ENCODE data around the gene BRD8.
"Not testable (repeated sequence)": the region's sequence is repeated elsewhere in the genome, so short reads cannot be mapped to it uniquely, and the experiment has no call there.

Gene BRD8, protein sequence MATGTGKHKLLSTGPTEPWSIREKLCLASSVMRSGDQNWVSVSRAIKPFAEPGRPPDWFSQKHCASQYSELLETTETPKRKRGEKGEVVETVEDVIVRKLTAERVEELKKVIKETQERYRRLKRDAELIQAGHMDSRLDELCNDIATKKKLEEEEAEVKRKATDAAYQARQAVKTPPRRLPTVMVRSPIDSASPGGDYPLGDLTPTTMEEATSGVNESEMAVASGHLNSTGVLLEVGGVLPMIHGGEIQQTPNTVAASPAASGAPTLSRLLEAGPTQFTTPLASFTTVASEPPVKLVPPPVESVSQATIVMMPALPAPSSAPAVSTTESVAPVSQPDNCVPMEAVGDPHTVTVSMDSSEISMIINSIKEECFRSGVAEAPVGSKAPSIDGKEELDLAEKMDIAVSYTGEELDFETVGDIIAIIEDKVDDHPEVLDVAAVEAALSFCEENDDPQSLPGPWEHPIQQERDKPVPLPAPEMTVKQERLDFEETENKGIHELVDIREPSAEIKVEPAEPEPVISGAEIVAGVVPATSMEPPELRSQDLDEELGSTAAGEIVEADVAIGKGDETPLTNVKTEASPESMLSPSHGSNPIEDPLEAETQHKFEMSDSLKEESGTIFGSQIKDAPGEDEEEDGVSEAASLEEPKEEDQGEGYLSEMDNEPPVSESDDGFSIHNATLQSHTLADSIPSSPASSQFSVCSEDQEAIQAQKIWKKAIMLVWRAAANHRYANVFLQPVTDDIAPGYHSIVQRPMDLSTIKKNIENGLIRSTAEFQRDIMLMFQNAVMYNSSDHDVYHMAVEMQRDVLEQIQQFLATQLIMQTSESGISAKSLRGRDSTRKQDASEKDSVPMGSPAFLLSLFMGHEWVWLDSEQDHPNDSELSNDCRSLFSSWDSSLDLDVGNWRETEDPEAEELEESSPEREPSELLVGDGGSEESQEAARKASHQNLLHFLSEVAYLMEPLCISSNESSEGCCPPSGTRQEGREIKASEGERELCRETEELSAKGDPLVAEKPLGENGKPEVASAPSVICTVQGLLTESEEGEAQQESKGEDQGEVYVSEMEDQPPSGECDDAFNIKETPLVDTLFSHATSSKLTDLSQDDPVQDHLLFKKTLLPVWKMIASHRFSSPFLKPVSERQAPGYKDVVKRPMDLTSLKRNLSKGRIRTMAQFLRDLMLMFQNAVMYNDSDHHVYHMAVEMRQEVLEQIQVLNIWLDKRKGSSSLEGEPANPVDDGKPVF

DNA sequence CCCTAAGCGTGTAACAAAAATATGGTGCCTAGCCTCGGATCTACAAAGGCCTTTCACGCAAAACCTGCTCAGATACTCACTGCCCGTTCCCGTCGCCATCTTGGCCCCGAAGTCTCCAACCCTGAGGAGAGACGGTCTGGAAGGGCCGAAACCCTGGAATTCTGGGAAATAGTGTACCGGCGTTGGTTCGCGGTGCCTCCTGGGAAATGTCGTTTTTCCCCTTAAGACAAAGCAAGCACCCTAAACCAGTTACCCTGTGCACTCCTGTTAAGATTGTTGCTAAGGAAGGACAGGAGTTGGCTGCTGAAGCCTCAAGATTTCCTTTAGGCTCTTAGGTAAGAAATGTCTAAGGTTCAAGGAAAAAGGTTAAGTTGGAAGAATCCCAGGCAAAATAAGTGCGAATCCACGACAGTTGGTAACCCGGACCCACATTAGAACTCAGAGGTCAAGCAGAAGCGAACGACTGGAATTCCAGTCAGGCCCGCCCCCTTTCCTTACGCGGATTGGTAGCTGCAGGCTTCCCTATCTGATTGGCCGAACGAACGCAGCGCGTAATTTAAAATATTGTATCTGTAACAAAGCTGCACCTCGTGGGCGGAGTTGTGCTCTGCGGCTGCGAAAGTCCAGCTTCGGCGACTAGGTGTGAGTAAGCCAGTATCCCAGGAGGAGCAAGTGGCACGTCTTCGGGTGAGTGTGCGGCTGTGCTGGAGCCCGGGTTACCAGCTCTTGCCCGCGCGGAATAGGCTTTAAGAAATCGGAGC, at the start of gene BRD8, which contains the start of gene KIF20A:
Gene BRD8, minus strand, starts transcription at position 115 of the 761 bp plus-strand sequence. Its CDS starts 16 bp downstream, at position 99.
Gene KIF20A, plus strand, starts transcription at position 597 of the 761 bp plus-strand sequence. CDS start 569 bp downstream, outside the sequence.
- Mint-ChIP-seq H3K27ac (peak within 1 kb of the TSS; percentile 62), H3K36me3 (peaks cover 5% of the 10 kb centered on the region), H3K9me3 (no peaks in the 10 kb centered on the region), H3K27me3 (no peaks in the 10 kb centered on the region), H3K4me3 (no peak within 1 kb of the TSS), H3K4me1 (peaks cover 11% of the 10 kb centered on the region)

- peaks cover 4% of the 10 kb centered on the region for H3K27me3 Mint-ChIP-seq
- no peak overlapping the region for H3K4me3 Mint-ChIP-seq
- no peaks in the 10 kb centered on the region for H3K9me3 Mint-ChIP-seq
- no peak overlapping the region for H3K27ac Mint-ChIP-seq
- no peaks in the 10 kb centered on the region for H3K4me1 Mint-ChIP-seq
- no peaks in the 10 kb centered on the region for H3K36me3 Mint-ChIP-seq
Observed at GRCh38 chr5:138226910-138227309, 48.5 kb upstream of the BRD8 start.

DNA sequence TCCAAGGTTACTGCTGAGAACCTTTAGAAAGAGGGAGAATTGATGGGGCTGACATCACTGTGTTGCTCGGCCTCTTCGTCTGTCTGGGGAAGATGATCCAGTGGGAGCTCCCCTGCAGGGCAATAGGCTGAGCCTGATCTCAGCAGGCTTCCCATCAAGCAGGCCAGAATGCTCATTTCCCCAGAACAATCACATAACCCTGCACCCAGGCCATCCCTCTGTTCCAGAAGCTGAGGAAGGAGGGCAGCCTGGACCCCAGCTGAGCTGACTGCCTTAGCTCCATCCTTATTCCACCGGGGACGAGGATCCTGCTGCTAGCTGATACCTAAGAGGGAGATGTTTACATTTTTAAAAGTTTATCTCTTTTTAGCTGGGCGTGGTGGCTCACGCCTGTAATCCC, 46.3 kb upstream of the BRD8 start:
- Mint-ChIP-seq H3K4me1 (no peaks in the 10 kb centered on the region), H3K27me3 (peaks cover 6% of the 10 kb centered on the region), H3K36me3 (no peaks in the 10 kb centered on the region), H3K27ac (no peak overlapping the region), H3K9me3 (no peaks in the 10 kb centered on the region), H3K4me3 (no peak overlapping the region)

- H3K4me1 Mint-ChIP-seq = no peaks in the 10 kb centered on the region
- no peak overlapping the region for H3K27ac Mint-ChIP-seq
- H3K36me3 Mint-ChIP-seq = no peaks in the 10 kb centered on the region
- no peak overlapping the region for H3K4me3 Mint-ChIP-seq
- peaks cover 6% of the 10 kb centered on the region for H3K27me3 Mint-ChIP-seq
- no peaks in the 10 kb centered on the region for H3K9me3 Mint-ChIP-seq
Observed at GRCh38 chr5:138223532-138223931, 45.1 kb upstream of the BRD8 start.

DNA sequence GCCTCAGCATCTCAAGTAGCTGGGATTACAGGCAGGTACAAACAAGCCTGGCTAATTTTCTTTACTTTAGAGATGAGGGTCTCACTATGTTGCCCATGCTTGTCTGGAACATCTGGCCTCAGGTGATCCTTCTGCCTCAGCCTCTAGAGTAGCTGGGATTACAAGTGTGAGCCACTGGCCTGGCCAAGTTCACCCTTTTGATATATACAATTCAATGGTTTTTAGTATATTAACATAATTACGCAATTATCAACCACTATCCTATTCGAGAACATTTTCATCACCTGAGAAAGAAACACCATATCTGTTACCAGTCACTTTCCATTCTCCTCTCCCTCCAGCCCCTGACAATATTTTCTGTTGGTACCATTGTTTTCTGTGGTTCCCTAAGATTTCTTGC, 38.4 kb upstream of the BRD8 start:
- peaks cover 3% of the 10 kb centered on the region for H3K27me3 Mint-ChIP-seq
- H3K27ac Mint-ChIP-seq = no peak overlapping the region
- H3K4me1 Mint-ChIP-seq = peaks cover 16% of the 10 kb centered on the region
- H3K4me3 Mint-ChIP-seq = no peak overlapping the region
- H3K9me3 Mint-ChIP-seq = no peaks in the 10 kb centered on the region
- H3K36me3 Mint-ChIP-seq = no peaks in the 10 kb centered on the region

DNA sequence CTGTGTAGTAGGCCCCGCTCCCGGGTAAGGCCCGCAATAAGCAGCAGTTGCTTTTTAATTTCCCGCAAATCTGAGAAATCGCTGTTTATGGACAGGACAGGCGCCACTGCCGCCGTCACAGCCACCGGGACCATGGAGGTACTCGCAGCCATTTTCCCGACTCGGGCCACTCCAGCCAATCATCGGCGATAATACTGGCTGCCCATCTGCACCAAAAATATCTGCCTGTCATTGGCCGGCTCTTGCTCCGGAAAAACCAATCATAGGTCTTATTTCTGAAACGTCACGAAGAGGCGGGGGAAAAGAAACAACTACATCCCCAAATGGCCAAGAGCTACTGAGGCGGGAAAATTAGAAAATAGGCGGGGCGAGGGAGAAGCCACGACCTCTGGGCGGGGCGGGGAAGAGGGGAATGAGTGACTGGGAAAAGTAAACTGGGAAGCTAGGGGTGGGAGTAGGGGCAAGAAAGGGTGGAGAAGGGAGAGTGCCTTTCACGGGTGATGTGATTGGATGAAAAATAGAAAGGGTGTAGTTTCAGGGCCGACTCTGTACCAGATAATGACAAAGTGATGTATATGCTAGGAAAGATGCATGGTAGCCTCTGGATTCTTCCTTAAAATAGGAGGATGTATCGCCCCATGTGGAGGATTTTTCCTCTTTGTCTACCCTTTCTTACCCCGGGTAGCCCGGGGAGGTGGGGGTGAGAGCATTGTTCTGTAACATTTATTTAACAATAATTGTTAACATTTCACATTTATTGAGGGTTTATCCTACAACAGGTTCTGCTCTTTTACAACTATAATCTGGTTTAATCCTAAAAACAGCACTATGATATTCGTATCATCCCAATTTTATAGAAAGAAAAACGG, 35.0 kb upstream of the BRD8 start, which contains the start of gene CDC23:
Gene CDC23, minus strand, starts transcription at position 163 of the 869 bp plus-strand sequence. Its CDS starts 11 bp downstream, at position 152.
- H3K27ac Mint-ChIP-seq = peak within 1 kb of the TSS; percentile 98
- H3K27me3 Mint-ChIP-seq = no peaks in the 10 kb centered on the region
- peak within 1 kb of the TSS; percentile 98 for H3K4me3 Mint-ChIP-seq
- peaks cover 26% of the 10 kb centered on the region for H3K4me1 Mint-ChIP-seq
- no peaks in the 10 kb centered on the region for H3K9me3 Mint-ChIP-seq
- peaks cover 4% of the 10 kb centered on the region for H3K36me3 Mint-ChIP-seq

GRCh38 chr5:138212828-138213160, 34.4 kb upstream of the BRD8 start:
- H3K4me1 Mint-ChIP-seq = peaks cover 31% of the 10 kb centered on the region
- no peaks in the 10 kb centered on the region for H3K27me3 Mint-ChIP-seq
- H3K9me3 Mint-ChIP-seq = no peaks in the 10 kb centered on the region
- H3K36me3 Mint-ChIP-seq = peaks cover 8% of the 10 kb centered on the region
- H3K4me3 Mint-ChIP-seq = peak overlapping the region; percentile 98
- peak overlapping the region; percentile 98 for H3K27ac Mint-ChIP-seq

DNA sequence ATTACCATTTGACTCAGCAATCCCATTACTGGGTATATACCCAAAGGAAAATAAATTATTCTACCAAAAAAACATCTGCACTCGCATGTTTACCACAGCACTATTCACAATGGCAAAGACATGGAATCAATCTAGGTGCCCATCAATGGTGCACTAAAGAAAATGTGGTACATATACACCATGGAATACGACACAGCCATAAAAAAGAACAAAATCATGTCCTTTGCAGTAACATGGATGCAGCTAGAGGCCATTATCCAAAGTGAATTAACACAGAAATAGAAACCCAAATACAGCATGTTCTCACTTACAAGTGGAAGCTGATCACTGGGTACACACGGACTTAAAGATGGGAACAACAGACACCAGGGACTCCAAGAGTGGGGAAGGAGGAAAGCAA, 32.6 kb upstream of the BRD8 start:
- Mint-ChIP-seq H3K27ac (no peak overlapping the region), H3K27me3 (no peaks in the 10 kb centered on the region), H3K4me3 (peak overlapping the region; percentile 61), H3K36me3 (peaks cover 8% of the 10 kb centered on the region), H3K9me3 (no peaks in the 10 kb centered on the region), H3K4me1 (peaks cover 31% of the 10 kb centered on the region)

DNA sequence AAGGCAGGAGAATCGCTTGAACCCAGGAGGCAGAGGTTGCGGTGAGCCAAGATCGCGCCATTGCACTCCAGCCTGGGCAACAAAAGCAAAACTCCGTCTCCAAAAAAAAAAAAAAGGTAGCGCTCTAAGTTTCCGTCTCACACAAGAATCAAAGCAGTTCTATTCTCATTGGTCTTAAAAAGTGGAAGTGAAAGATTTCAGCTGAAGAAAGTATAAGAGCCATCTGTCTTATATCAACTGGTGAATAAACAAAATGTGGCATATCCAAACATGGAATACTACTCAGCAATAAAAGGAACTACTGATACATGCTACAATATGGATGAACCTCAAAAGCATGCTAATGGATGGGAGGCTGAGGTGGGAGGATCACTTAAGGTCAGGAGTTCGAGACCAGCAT, 15.4 kb upstream of the BRD8 start:
- not testable (repeated sequence) for H3K4me1 Mint-ChIP-seq, H3K27me3 Mint-ChIP-seq, H3K27ac Mint-ChIP-seq, H3K9me3 Mint-ChIP-seq, H3K4me3 Mint-ChIP-seq, H3K36me3 Mint-ChIP-seq

DNA sequence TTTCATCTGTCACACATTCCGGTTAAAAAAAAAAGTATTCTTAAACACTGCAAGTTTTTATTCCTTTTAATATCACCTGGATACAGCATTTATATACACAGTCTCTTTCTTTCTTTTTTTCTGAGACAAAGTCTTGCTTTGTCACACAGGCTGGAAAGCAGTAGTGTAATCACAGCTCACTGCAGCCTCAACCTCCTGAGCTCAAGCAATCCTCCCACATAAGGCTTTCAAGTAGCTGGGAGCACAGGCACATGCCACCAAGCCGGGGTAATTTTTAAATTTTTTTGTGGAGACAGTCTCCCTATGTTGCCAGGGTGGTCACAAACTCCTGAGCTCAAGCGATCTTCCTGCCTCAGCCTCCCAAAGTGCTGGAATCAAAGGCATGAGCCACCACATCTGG, 14.4 kb upstream of the BRD8 start:
- no peak overlapping the region for H3K4me3 Mint-ChIP-seq
- H3K36me3 Mint-ChIP-seq = peaks cover 12% of the 10 kb centered on the region
- no peak overlapping the region for H3K27ac Mint-ChIP-seq
- H3K9me3 Mint-ChIP-seq = no peaks in the 10 kb centered on the region
- H3K4me1 Mint-ChIP-seq = no peaks in the 10 kb centered on the region
- H3K27me3 Mint-ChIP-seq = no peaks in the 10 kb centered on the region

DNA sequence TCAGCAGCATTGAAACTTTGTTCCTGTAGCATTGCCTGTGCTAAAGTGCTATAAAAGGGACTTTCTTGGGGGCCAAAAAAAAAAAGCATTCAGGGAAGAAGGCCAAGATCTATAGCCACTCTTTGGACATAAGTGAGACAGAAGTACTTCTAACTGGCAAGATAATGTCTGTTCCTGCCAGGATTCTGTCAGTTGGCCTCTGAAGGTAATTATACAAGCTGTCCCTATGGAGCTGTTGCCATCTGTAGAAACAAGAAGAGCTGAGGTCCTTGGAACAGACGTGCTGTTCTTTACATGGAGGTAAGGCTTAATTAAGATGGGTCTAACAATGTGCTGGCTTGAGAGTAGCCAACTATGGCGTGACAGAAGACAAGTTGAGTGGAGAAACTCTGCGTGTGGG, 10.2 kb upstream of the BRD8 start:
- peaks cover 7% of the 10 kb centered on the region for H3K36me3 Mint-ChIP-seq
- H3K27ac Mint-ChIP-seq = peak overlapping the region; percentile 31
- no peaks in the 10 kb centered on the region for H3K4me1 Mint-ChIP-seq
- H3K27me3 Mint-ChIP-seq = no peaks in the 10 kb centered on the region
- H3K4me3 Mint-ChIP-seq = no peak overlapping the region
- no peaks in the 10 kb centered on the region for H3K9me3 Mint-ChIP-seq

DNA sequence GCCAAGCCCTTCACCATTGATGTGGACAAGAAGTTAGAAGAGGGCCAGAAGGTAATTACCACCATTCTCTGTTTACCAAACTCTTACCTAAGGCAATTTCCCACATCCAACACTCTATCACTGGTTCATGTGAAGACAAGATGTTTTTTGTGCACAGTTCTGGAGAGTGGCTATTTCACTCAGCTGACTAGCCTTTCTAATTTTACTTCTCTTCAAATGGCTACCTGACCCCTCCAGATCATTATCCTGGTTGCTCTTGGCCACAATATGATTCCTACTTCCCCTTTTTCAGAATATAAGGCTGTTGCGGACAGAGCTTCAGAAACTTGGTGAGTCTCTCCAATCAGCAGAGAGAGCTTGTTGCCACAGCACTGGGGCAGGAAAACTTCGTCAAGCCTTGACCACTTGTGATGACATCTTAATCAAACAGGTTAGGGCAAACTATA, 7.6 kb upstream of the BRD8 start:
- peak overlapping the region; percentile 35 for H3K27ac Mint-ChIP-seq
- peaks cover 2% of the 10 kb centered on the region for H3K36me3 Mint-ChIP-seq
- H3K4me1 Mint-ChIP-seq = no peaks in the 10 kb centered on the region
- no peaks in the 10 kb centered on the region for H3K27me3 Mint-ChIP-seq
- H3K4me3 Mint-ChIP-seq = no peak overlapping the region
- no peaks in the 10 kb centered on the region for H3K9me3 Mint-ChIP-seq

DNA sequence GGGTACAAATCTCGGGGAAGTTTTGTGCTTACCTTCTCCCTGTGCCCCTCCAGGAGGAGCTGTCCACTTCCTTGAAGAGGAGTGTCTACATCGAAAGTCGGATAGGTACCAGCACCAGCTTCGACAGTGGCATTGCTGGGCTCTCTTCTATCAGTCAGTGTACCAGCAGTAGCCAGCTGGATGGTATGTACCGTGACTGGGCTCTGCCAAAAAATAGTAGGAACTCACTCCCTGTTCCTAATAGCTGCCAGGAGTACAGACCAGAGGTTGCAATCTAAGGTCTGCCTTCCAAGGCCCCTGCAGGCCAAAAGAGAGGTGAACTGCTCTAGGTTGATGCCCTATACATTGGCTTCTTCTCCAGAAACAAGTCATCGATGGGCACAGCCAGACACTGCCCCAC, 4.4 kb upstream of the BRD8 start:
- Mint-ChIP-seq H3K4me1 (no peaks in the 10 kb centered on the region), H3K27me3 (no peaks in the 10 kb centered on the region), H3K4me3 (no peak overlapping the region), H3K36me3 (no peaks in the 10 kb centered on the region), H3K27ac (no peak overlapping the region), H3K9me3 (no peaks in the 10 kb centered on the region)

DNA sequence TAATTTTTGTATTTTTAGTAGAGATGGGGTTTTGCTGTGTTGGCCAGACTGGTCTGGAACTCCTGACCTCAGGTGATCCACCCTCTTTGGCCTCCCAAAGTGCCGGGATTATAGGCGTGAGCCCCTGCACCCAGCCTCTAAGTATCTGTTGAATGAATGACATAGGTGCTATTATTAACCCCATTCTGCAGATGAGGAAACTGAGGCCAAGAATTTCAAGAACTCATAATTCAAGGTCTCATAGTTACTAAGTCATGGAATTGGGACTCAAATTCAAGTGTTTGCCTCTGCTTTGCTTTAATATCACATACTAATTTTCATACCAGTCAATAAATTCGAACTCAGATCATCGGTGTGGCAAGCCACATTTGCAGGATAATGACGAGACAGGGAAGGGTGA, 2.4 kb upstream of the BRD8 start:
- peaks cover 5% of the 10 kb centered on the region for H3K4me1 Mint-ChIP-seq
- H3K4me3 Mint-ChIP-seq = no peak overlapping the region
- peaks cover 1% of the 10 kb centered on the region for H3K36me3 Mint-ChIP-seq
- no peak overlapping the region for H3K27ac Mint-ChIP-seq
- no peaks in the 10 kb centered on the region for H3K27me3 Mint-ChIP-seq
- no peaks in the 10 kb centered on the region for H3K9me3 Mint-ChIP-seq

Data from activated naive CD4-positive, alpha-beta T cell treated with anti-CD3 and anti-CD28 coated beads, Interleukin-2, amount 50 U/mL, for 24 hours (primary cell).